Glutamatergic neuron (in vitro differentiated cells): ENCODE data around the gene GLDN. TPM values are rescaled to one million over a fixed set of nuclear protein-coding genes. Genes with fewer than 3 reads are reported as not detected.

Experiments
- DNase-seq: peaks from one replicate; pipeline ENCODE4 v3.0.0; 2022
- H3K27ac Mint-ChIP-seq: one replicate; pipeline ENCODE4 v1.8.0; 2020; ENCODE audit warnings: mild to moderate bottlenecking, mixed read lengths, inconsistent platforms; ENCODE audit not compliant: unreplicated experiment
- H3K27me3 Mint-ChIP-seq: one replicate; pipeline ENCODE4 v1.8.0; 2020; ENCODE audit warnings: mild to moderate bottlenecking, moderate library complexity, mixed read lengths, inconsistent platforms; ENCODE audit not compliant: unreplicated experiment
- H3K36me3 Mint-ChIP-seq: one replicate; pipeline ENCODE4 v1.8.0; 2020; ENCODE audit warnings: mild to moderate bottlenecking, mixed read lengths, inconsistent platforms; ENCODE audit not compliant: unreplicated experiment
- H3K4me1 Mint-ChIP-seq: one replicate; pipeline ENCODE4 v1.8.0; 2020; ENCODE audit warnings: mild to moderate bottlenecking, low read depth, mixed read lengths, inconsistent platforms; ENCODE audit not compliant: unreplicated experiment
- H3K4me3 Mint-ChIP-seq: one replicate; pipeline ENCODE4 v1.8.0; 2020; ENCODE audit warnings: mild to moderate bottlenecking, mixed read lengths, inconsistent platforms; ENCODE audit not compliant: unreplicated experiment
- H3K9me3 Mint-ChIP-seq: one replicate; pipeline ENCODE4 v1.8.0; 2020; ENCODE audit warnings: mild to moderate bottlenecking, moderate library complexity, mixed read lengths, inconsistent platforms; ENCODE audit not compliant: unreplicated experiment
- CTCF ChIP-seq: fragments of 200-600 bp; sonication (generic); IDR thresholded peaks from one replicate; pipeline ENCODE4 v1.5.0; 2021; ENCODE audit not compliant: partially characterized antibody, unreplicated experiment
- total RNA-seq: library from RNA; stranded (reverse); fragmentation: NEBNext Ultra II Directional; extraction: Animal tissue kit (Norgen Biotek cat#: 25700); gene quantifications from one replicate; pipeline ENCODE4 v1.2.1, GENCODE V29; 2021; ENCODE audit not compliant: unreplicated experiment

GLDN gene
- total RNA-seq, 1 donor from 2014 or later: 0.56 TPM

GRCh38 chr15:51321316-51321715, 20.1 kb upstream of the GLDN start:
- Mint-ChIP-seq H3K27ac (no peak overlapping the region), H3K4me1 (peaks cover 5% of the 10 kb centered on the region), H3K27me3 (peaks cover 7% of the 10 kb centered on the region), H3K36me3 (no peaks in the 10 kb centered on the region), H3K9me3 (no peaks in the 10 kb centered on the region), H3K4me3 (no peak overlapping the region)
- no peak for TF ChIP-seq CTCF
- no peak for DNase-seq

GRCh38 chr15:51322621-51323296, 18.7 kb upstream of the GLDN start:
- Mint-ChIP-seq H3K4me1 (peaks cover 5% of the 10 kb centered on the region), H3K27me3 (peaks cover 7% of the 10 kb centered on the region), H3K9me3 (no peaks in the 10 kb centered on the region), H3K4me3 (no peak overlapping the region), H3K27ac (no peak overlapping the region), H3K36me3 (no peaks in the 10 kb centered on the region)
- no peak for TF ChIP-seq CTCF
- DNase-seq: no peak

GRCh38 chr15:51323749-51324148, 17.7 kb upstream of the GLDN start:
- Mint-ChIP-seq H3K4me1 (peaks cover 5% of the 10 kb centered on the region), H3K27me3 (peaks cover 5% of the 10 kb centered on the region), H3K36me3 (no peaks in the 10 kb centered on the region), H3K27ac (no peak overlapping the region), H3K4me3 (no peak overlapping the region), H3K9me3 (no peaks in the 10 kb centered on the region)
- no peak for TF ChIP-seq CTCF
- no peak for DNase-seq

- Mint-ChIP-seq H3K27ac (no peak overlapping the region), H3K9me3 (no peaks in the 10 kb centered on the region), H3K4me3 (no peak overlapping the region), H3K27me3 (peaks cover 5% of the 10 kb centered on the region), H3K4me1 (peaks cover 5% of the 10 kb centered on the region), H3K36me3 (peaks cover 5% of the 10 kb centered on the region)
- no peak for DNase-seq
- no peak for TF ChIP-seq CTCF
Observed at GRCh38 chr15:51325167-51325566, 16.3 kb upstream of the GLDN start.

- H3K9me3 Mint-ChIP-seq: no peaks in the 10 kb centered on the region
- TF ChIP-seq CTCF: no peak
Observed at GRCh38 chr15:51327081-51327480, 14.4 kb upstream of the GLDN start.

More at GRCh38 chr15:51327081-51327480, 14.4 kb upstream of the GLDN start:
- H3K27me3 Mint-ChIP-seq: no peaks in the 10 kb centered on the region
- DNase-seq: no peak
- no peaks in the 10 kb centered on the region for H3K4me1 Mint-ChIP-seq
- no peak overlapping the region for H3K4me3 Mint-ChIP-seq
- H3K36me3 Mint-ChIP-seq: peaks cover 5% of the 10 kb centered on the region
- H3K27ac Mint-ChIP-seq: no peak overlapping the region
